D721Med (cell line): ENCODE data around the gene DTD1.
"Not testable (repeated sequence)": the region's sequence is repeated elsewhere in the genome, so short reads cannot be mapped to it uniquely, and the experiment has no call there.

ENCODE experiments used
- DNase-seq: peaks from one replicate; pipeline ENCODE4 v3.0.0; 2011; ENCODE audit warnings: low spot score; ENCODE audit not compliant: insufficient read length
- FAIRE-seq: peaks from 2 replicates; lab custom pipeline; 2011; peaks lifted over from hg19 to GRCh38; lab: Jason Lieb, UNC
- TF ChIP-seq, protein P1 (sequence below): IDR thresholded peaks from 2 replicates; pipeline ENCODE4 v1.5.1; 2012; ENCODE audit warnings: mild to moderate bottlenecking, control low read depth; ENCODE audit not compliant: insufficient read depth; ENCODE audit errors: missing control alignments

Gene DTD1

DNA sequence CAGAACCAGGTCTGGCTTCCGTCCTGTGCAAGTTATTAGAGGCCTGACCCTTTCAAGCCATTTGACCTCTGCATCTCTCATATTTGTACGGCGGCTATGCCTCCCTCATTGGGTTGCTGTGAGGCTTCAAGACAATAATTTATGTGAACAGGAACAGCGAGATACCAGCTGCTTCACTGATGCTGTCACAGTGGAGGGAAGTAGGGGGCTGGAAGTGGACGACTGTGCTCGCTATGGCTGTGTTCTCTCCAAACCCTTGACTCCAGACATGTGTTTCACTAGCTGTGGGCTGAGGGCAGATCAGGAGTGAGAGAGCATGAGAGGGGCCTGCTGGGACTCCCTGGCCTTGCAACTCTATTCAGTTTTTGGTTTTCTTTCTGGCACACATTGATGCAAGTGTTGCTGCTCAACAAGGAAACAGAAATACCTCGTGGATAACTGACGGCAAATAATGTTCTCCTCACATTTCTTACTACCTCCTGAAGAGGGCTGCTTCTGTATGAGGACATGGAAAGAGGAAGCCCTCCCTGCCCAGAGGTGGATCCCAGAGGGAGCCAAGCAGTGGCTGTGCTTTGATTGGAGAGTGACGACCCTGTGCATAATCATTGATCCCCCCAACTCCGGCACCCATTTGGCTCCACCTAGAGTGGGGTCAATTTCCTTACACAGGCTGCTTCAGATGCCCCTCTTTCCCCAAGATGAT, 191.0 kb downstream of the DTD1 start:
- TF ChIP-seq, protein P1, sequence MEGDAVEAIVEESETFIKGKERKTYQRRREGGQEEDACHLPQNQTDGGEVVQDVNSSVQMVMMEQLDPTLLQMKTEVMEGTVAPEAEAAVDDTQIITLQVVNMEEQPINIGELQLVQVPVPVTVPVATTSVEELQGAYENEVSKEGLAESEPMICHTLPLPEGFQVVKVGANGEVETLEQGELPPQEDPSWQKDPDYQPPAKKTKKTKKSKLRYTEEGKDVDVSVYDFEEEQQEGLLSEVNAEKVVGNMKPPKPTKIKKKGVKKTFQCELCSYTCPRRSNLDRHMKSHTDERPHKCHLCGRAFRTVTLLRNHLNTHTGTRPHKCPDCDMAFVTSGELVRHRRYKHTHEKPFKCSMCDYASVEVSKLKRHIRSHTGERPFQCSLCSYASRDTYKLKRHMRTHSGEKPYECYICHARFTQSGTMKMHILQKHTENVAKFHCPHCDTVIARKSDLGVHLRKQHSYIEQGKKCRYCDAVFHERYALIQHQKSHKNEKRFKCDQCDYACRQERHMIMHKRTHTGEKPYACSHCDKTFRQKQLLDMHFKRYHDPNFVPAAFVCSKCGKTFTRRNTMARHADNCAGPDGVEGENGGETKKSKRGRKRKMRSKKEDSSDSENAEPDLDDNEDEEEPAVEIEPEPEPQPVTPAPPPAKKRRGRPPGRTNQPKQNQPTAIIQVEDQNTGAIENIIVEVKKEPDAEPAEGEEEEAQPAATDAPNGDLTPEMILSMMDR = no peak
- DNase-seq (no peak), FAIRE-seq (no peak)

DNA sequence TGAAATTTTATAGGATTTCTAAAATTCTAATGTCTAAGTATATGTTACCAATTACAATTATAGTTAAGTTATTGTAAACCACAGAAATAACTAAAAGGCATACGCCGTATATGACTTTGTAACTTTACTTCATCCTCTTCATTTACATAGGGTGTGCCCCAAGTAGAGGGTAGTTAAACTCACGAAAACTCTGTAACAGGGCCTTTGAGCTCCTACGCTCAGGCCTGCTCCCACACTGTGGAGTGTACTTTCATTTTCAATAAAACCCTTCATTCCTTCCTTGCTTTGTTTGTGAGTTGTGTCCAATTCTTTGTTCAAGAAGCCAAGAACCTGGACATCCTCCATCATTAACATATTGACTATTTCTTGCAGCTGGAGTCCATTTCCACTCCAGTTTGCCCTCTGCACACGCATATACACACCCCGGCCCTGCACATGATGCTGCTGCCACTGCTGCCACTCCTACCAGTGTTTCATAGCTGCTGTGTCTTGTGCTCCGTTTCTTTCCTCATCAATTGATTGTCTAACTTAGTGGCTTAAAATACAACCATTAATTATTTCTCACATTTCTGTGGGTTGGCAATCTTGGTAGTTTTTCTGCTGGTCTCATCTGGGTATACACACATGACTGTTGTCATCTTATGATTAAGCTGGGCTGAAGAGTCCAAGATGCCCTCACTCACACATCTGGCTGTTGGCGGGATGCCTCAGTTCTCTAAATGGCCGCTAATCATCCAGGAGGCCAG, 192.7 kb downstream of the DTD1 start:
- TF ChIP-seq, protein P1 = no peak
- DNase-seq (no peak), FAIRE-seq (no peak)

- TF ChIP-seq, protein P1 = no peak
- DNase-seq = no peak
- FAIRE-seq = no peak
These were observed 193.7 kb downstream of the DTD1 start for GRCh38 chr20:18781509-18781908.

DNA sequence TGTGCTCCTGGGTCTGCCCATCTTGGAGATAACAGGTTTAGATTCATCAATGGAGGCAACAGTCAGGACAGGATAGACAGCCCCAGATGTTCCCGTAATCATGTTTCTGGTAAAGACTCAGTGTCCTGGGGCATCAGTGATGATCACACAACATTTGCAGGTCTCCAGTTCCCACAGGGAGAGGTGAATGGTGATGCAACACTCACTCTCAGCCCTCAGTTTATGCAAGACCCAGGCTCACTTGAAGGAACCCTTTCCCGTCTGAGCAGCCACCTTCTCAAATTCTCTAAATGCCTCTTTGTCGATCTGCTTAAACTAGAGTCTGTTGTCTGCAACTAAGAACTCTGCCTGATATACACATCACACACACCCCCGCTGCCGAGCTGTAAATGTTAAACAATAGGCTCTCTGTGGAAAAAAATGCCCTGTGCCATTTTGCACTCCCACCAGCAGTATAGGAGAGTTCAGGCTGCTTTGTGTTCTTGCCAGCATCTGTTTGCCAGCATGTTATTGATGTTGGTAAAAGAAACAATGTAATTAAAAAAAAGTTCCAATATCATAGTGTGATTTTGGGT, 195.6 kb downstream of the DTD1 start:
- no peak for FAIRE-seq
- DNase-seq = no peak
- TF ChIP-seq, protein P1 = no peak

- not testable (repeated sequence) for DNase-seq, FAIRE-seq
These were observed 199.2 kb downstream of the DTD1 start for GRCh38 chr20:18787046-18787445.

- DNase-seq (no peak), FAIRE-seq (no peak)
- TF ChIP-seq, protein P1 = no peak
These were observed 200.2 kb downstream of the DTD1 start for GRCh38 chr20:18788021-18788420.

DNA sequence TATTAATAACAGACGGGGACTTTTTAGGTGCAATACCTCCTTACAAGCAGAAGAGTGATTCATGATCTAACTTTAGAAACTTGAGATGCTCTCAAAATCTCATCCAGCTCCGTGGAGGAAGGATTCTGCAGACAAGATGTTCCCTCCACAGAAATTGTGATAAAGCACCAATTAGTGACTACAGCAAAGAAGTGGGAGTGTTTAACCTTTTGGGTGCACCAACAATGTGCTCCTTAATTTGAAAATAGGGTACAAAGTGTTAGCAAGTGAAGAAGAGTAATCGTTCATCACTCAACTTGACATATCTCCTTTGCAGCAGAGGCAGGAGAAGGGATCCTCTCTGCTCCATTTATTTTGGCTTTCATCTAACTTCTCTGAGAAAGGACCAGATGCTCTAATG, 202.9 kb downstream of the DTD1 start:
- DNase-seq (no peak), FAIRE-seq (no peak)
- TF ChIP-seq, protein P1 = no peak
